ENCODE results near the gene XPR1. TPM values are rescaled to one million over a fixed set of nuclear protein-coding genes. Genes with fewer than 3 reads are reported as not detected.
A peak's percentile ranks its signal among the peaks of the same experiment; 100 is the strongest.

Gene XPR1
- total RNA-seq, 1 donor from 2014 or later, result 24.7 TPM

GRCh38 chr1:180863158-180863775 is 231.4 kb downstream of the XPR1 start:
- Mint-ChIP-seq H3K27ac (no peak overlapping the region), H3K36me3 (ENCODE audit: low read depth) (peaks cover 8% of the 10 kb centered on the region), H3K4me1 (no peaks in the 10 kb centered on the region), H3K27me3 (no peaks in the 10 kb centered on the region), H3K4me3 (no peak overlapping the region), H3K9me3 (no peaks in the 10 kb centered on the region)
- intact Hi-C loops (cut with micrococcal nuclease), result loop anchor here (5.0 kb wide), 3 partner anchors 231 to 346 kb away; partner anchors contain the start of gene XPR1
- DNase-seq, result peak; percentile 80

- Mint-ChIP-seq H3K4me3 (no peak overlapping the region), H3K27ac (no peak overlapping the region), H3K36me3 (ENCODE audit: low read depth) (no peaks in the 10 kb centered on the region), H3K27me3 (no peaks in the 10 kb centered on the region), H3K9me3 (no peaks in the 10 kb centered on the region), H3K4me1 (peaks cover 3% of the 10 kb centered on the region)
- no peak for DNase-seq
- intact Hi-C loops (cut with micrococcal nuclease), result loop anchor here (1.0 to 10.0 kb wide), 3 partner anchors 153 to 284 kb away; partner anchors contain the start of gene MR1
Measured at GRCh38 chr1:180881806-180882509, 250.1 kb downstream of the XPR1 start.

GRCh38 chr1:180884588-180885300 is 252.9 kb downstream of the XPR1 start:
- DNase-seq, result no peak
- no peaks in the 10 kb centered on the region for H3K9me3 Mint-ChIP-seq
- H3K27ac Mint-ChIP-seq, result no peak overlapping the region
- no peak overlapping the region for H3K4me3 Mint-ChIP-seq
- intact Hi-C loops (cut with micrococcal nuclease), result loop anchor here (10.0 kb wide), 1 partner anchor 150 kb away; the partner anchor contains the start of gene MR1
- no peaks in the 10 kb centered on the region for H3K36me3 Mint-ChIP-seq (ENCODE audit: low read depth)
- H3K4me1 Mint-ChIP-seq, result peaks cover 3% of the 10 kb centered on the region
- no peaks in the 10 kb centered on the region for H3K27me3 Mint-ChIP-seq

DNA sequence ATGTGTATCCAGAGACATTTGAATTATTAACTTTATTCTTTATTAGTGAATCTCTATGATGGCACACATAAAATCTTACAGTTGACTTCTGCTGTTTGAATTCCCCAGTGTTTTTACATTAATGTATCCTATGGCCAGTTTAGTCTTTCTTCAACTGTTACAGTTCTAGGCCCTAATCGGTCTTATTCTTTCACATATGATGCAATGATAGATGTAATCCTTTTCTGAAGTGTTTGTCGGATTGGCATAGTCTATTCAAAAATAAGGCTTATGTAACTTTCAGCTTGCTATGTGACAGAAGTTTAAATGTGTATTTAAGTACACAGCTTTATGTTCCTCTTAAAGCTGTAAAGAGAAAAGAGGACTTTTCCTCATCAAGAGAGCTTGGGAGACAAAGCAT is 254.5 kb downstream of the XPR1 start:
- Mint-ChIP-seq H3K9me3 (no peaks in the 10 kb centered on the region), H3K36me3 (ENCODE audit: low read depth) (no peaks in the 10 kb centered on the region), H3K27me3 (no peaks in the 10 kb centered on the region), H3K4me1 (peaks cover 3% of the 10 kb centered on the region), H3K27ac (no peak overlapping the region), H3K4me3 (no peak overlapping the region)
- no peak for DNase-seq
- intact Hi-C loops (cut with micrococcal nuclease), result loop anchor here (10.0 kb wide), 1 partner anchor 148 kb away; the partner anchor contains the start of gene MR1

DNA sequence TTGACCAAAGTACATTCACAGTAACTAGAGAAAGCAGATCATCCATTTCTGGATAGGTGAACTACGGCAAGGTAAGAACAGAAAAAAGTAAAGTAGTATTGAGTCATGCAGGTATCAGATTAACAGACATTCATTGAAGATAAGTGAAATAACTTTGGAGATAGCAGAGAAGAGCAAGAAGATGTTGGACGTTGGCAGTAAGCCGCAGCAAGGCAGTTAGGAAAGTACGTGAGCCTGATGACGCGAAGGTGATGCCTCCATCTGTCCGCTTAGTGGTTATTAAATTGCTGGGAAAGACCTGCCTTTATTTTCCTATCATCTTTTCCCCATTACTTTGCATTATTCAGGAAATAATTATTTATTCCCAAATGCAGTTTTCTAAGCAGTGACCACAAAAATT is 256.0 kb downstream of the XPR1 start:
- no peaks in the 10 kb centered on the region for H3K4me1 Mint-ChIP-seq
- no peaks in the 10 kb centered on the region for H3K9me3 Mint-ChIP-seq
- peak; percentile 17 for DNase-seq
- no peak overlapping the region for H3K27ac Mint-ChIP-seq
- no peak overlapping the region for H3K4me3 Mint-ChIP-seq
- H3K27me3 Mint-ChIP-seq, result no peaks in the 10 kb centered on the region
- intact Hi-C loops (cut with micrococcal nuclease), result loop anchor here (10.0 kb wide), 1 partner anchor 147 kb away; the partner anchor contains the start of gene MR1
- no peaks in the 10 kb centered on the region for H3K36me3 Mint-ChIP-seq (ENCODE audit: low read depth)

- Mint-ChIP-seq H3K36me3 (ENCODE audit: low read depth) (no peaks in the 10 kb centered on the region), H3K9me3 (no peaks in the 10 kb centered on the region), H3K4me3 (no peak overlapping the region), H3K27ac (no peak overlapping the region), H3K4me1 (peaks cover 3% of the 10 kb centered on the region), H3K27me3 (no peaks in the 10 kb centered on the region)
- peak; percentile 29 for DNase-seq
- intact Hi-C loops (cut with micrococcal nuclease), result loop anchor here (10.0 kb wide), 1 partner anchor 146 kb away; the partner anchor contains the start of gene MR1
Measured at GRCh38 chr1:180888870-180889269, 257.0 kb downstream of the XPR1 start.

DNA sequence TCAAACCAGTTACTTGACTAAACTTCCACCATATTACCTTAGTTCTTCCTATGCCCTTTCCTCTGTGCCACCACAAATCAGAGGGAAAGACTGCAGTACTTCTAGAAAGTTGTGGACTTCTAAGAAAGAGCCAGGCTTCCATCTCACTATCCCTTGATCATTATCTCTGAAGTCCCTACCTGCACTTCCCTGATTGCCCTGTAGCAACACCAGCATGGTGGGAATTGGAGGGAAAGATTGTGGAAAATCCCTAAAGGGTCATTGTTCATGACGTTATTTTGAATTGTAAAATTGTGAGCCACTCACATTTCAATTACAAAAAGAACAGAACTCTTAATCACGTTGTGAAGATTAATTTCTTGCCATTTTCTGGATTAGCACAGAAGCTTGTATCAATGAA is 257.5 kb downstream of the XPR1 start:
- Mint-ChIP-seq H3K36me3 (ENCODE audit: low read depth) (no peaks in the 10 kb centered on the region), H3K27ac (no peak overlapping the region), H3K27me3 (no peaks in the 10 kb centered on the region), H3K4me1 (peaks cover 3% of the 10 kb centered on the region), H3K9me3 (no peaks in the 10 kb centered on the region), H3K4me3 (no peak overlapping the region)
- intact Hi-C loops (cut with micrococcal nuclease), result loop anchor here (10.0 kb wide), 1 partner anchor 145 kb away; the partner anchor contains the start of gene MR1
- peak; percentile 49 for DNase-seq

DNA sequence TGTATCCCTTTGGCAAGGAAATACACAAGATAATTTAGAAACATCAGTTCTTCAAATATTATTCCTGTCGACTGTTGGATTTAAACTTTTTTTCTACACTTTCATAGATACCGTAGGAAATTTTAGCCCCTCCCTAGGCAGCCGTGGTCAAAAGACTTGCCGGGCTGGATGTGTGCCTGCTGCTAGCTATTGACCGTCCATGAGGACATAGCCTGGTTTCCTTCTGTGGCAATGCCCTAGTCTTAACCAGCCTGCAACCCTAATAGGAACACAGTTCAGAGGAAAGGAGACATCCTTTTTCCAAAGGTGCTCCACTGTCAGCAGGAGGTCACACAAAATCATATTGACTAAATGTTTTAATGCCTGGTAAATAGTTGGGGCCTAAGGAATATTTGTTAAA is 260.4 kb downstream of the XPR1 start:
- intact Hi-C loops (cut with micrococcal nuclease), result no loop called here
- no peak overlapping the region for H3K4me3 Mint-ChIP-seq
- DNase-seq, result peak; percentile 47
- H3K27me3 Mint-ChIP-seq, result no peaks in the 10 kb centered on the region
- no peaks in the 10 kb centered on the region for H3K36me3 Mint-ChIP-seq (ENCODE audit: low read depth)
- peaks cover 9% of the 10 kb centered on the region for H3K9me3 Mint-ChIP-seq
- H3K27ac Mint-ChIP-seq, result no peak overlapping the region
- H3K4me1 Mint-ChIP-seq, result peaks cover 3% of the 10 kb centered on the region

- no peaks in the 10 kb centered on the region for H3K27me3 Mint-ChIP-seq
- DNase-seq, result peak; percentile 42
- H3K36me3 Mint-ChIP-seq (ENCODE audit: low read depth), result no peaks in the 10 kb centered on the region
- peaks cover 3% of the 10 kb centered on the region for H3K4me1 Mint-ChIP-seq
- no peak overlapping the region for H3K27ac Mint-ChIP-seq
- intact Hi-C loops (cut with micrococcal nuclease), result no loop called here
- no peak overlapping the region for H3K4me3 Mint-ChIP-seq
- peaks cover 9% of the 10 kb centered on the region for H3K9me3 Mint-ChIP-seq
Measured at GRCh38 chr1:180892675-180893074, 260.9 kb downstream of the XPR1 start.

DNA sequence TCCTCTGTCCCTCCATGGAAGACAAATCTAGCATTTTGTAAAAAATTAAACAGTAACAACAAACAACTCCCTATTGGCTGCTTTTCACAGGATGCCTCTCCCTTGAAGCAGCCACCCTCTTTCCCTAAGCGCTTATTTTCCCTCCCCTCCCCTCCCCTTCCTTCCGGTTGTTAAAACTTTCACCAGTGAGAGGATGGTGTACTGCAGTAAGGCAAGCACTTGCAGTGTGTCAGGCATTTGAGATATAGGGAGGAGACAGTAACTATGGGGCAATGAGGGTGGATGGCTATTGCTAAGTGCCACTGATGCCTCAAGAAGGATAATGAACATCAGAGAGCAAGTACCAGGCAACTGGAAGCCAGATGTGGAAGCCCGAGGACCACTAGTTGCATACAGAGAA is 261.8 kb downstream of the XPR1 start:
- H3K36me3 Mint-ChIP-seq (ENCODE audit: low read depth), result no peaks in the 10 kb centered on the region
- peaks cover 3% of the 10 kb centered on the region for H3K4me1 Mint-ChIP-seq
- no peaks in the 10 kb centered on the region for H3K27me3 Mint-ChIP-seq
- peak; percentile 53 for DNase-seq
- intact Hi-C loops (cut with micrococcal nuclease), result no loop called here
- H3K27ac Mint-ChIP-seq, result no peak overlapping the region
- peaks cover 9% of the 10 kb centered on the region for H3K9me3 Mint-ChIP-seq
- no peak overlapping the region for H3K4me3 Mint-ChIP-seq

DNA sequence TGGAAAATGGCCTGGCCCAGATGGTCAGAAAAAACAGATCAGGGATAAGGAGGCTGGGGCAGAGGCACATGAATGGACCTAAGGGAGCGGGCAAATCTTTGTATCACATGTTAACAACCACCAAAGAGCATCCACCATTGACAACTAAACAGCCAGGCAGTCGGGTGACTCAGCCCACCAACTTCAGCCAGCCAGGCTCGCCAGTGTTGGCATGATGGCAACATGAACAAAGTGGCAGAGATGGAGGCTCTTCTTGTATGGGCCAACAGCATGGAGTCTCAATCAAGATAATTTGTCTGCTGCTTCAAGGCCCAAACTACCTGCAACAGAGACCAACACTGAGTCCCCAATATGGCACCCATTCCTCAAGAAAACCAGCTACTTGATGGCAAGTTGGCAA is 264.3 kb downstream of the XPR1 start:
- intact Hi-C loops (cut with micrococcal nuclease), result no loop called here
- Mint-ChIP-seq H3K27ac (no peak overlapping the region), H3K9me3 (peaks cover 9% of the 10 kb centered on the region), H3K36me3 (ENCODE audit: low read depth) (no peaks in the 10 kb centered on the region), H3K4me3 (no peak overlapping the region), H3K4me1 (peaks cover 3% of the 10 kb centered on the region), H3K27me3 (no peaks in the 10 kb centered on the region)
- DNase-seq, result no peak

DNA sequence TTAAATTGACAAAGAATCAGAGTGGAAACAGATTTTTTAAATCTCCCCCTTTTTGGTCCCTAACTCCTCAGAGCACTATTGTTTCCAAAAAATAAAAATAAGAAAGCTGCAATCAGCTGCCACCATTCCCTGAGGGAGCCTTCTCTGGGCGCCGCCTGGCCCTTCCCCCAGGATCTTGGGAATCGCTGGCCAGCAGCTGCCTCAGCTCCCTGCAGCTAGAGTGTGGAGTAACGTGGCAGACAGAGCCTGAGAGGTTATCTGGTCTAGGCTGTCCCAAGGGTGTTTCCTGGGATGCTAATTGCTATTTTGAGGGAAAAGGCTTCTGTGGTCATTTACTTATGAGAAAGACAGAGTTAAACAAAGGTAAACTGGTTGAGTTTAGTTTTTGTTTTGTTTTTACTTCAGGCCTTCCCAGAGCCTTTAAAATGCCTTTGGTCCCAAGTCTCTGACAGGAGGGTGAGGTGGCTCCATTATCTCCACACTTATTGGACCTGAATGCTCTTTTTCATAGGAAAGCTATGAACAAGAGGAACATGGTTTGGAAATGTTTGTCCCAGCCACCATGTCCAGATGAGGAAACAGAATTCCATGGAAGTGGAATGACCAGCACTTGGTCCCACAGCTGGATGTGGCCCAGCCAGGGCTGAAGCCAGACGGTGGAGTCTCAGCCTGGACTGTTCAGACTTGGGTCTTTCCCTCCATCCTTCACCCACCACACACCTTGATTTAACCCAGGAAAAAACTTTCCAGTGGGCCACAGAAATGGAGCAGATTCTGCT is 266.8 kb downstream of the XPR1 start:
- intact Hi-C loops (cut with micrococcal nuclease), result no loop called here
- Mint-ChIP-seq H3K9me3 (peaks cover 9% of the 10 kb centered on the region), H3K4me1 (peaks cover 2% of the 10 kb centered on the region), H3K27ac (no peak overlapping the region), H3K4me3 (no peak overlapping the region), H3K27me3 (no peaks in the 10 kb centered on the region), H3K36me3 (ENCODE audit: low read depth) (no peaks in the 10 kb centered on the region)
- peak; percentile 41 for DNase-seq

GRCh38 chr1:180899262-180899661 is 267.4 kb downstream of the XPR1 start:
- no peaks in the 10 kb centered on the region for H3K36me3 Mint-ChIP-seq (ENCODE audit: low read depth)
- H3K4me3 Mint-ChIP-seq, result no peak overlapping the region
- H3K27me3 Mint-ChIP-seq, result no peaks in the 10 kb centered on the region
- H3K27ac Mint-ChIP-seq, result no peak overlapping the region
- intact Hi-C loops (cut with micrococcal nuclease), result no loop called here
- H3K9me3 Mint-ChIP-seq, result peaks cover 9% of the 10 kb centered on the region
- no peaks in the 10 kb centered on the region for H3K4me1 Mint-ChIP-seq
- peak; percentile 41 for DNase-seq
